Neural cell (in vitro differentiated cells): ENCODE results near the gene CREBBP. TPM values are rescaled to one million over a fixed set of nuclear protein-coding genes. Genes with fewer than 3 reads are reported as not detected.

Experiments used
- H2AFZ ChIP-seq: fragments of 200-600, 300-800 bp; sonication (generic), shearing (Covaris generic); 2 replicates; pipeline ENCODE4 v1.6.0; 2014; ENCODE audit warnings: low read depth, mild to moderate bottlenecking, antibody characterized with exemption, low read length, moderate library complexity
- H3F3A ChIP-seq: fragments of 200-600 bp; shearing (Covaris generic); 2 replicates; pipeline ENCODE4 v1.6.1; 2016; ENCODE audit warnings: mild to moderate bottlenecking, moderate library complexity, mixed read lengths, antibody characterized with exemption, low read length; ENCODE audit not compliant: insufficient read depth, poor library complexity, severe bottlenecking
- H3K27ac ChIP-seq: fragments of 200-600, 300-800 bp; sonication (generic), shearing (Covaris generic); 2 replicates; pipeline ENCODE4 v1.5.1; 2014; ENCODE audit warnings: mild to moderate bottlenecking, low read length, moderate library complexity
- H3K27me3 ChIP-seq: fragments of 300-800, 200-600 bp; sonication (generic), shearing (Covaris generic); 2 replicates; pipeline ENCODE4 v1.6.0; 2014; ENCODE audit warnings: mild to moderate bottlenecking, low read depth, low read length, moderate library complexity; ENCODE audit not compliant: insufficient read depth
- H3K36me3 ChIP-seq: fragments of 300-800, 200-600 bp; sonication (generic), shearing (Covaris generic); 2 replicates; pipeline ENCODE4 v1.5.1; 2014; ENCODE audit warnings: mild to moderate bottlenecking, antibody characterized with exemption, low read length, moderate library complexity; ENCODE audit not compliant: insufficient read depth
- H3K4me2 ChIP-seq: fragments of 300-800, 200-600 bp; sonication (generic), shearing (Covaris generic); 2 replicates; pipeline ENCODE4 v1.6.0; 2014; ENCODE audit warnings: mild to moderate bottlenecking, low read length
- H3K4me3 ChIP-seq: fragments of 300-800, 200-600 bp; sonication (generic), shearing (Covaris generic); 2 replicates; pipeline ENCODE4 v1.5.1; 2014; ENCODE audit warnings: mild to moderate bottlenecking, low read length, moderate library complexity
- H3K79me2 ChIP-seq: fragments of 200-600 bp; shearing (Covaris generic); replicated peaks from 2 replicates; pipeline ENCODE4 v1.6.0; 2014; ENCODE audit warnings: mild to moderate bottlenecking, low read length, moderate library complexity; ENCODE audit not compliant: insufficient read depth
- H3K9ac ChIP-seq: fragments of 300-800, 200-600 bp; sonication (generic), shearing (Covaris generic); 2 replicates; pipeline ENCODE4 v1.6.1; 2016; ENCODE audit warnings: mild to moderate bottlenecking, low read length, mixed read lengths
- H3K9me2 ChIP-seq: fragments of 200-600 bp; shearing (Covaris generic); 2 replicates; pipeline ENCODE4 v1.6.1; 2016; ENCODE audit warnings: mild to moderate bottlenecking, low read length, mixed read lengths; ENCODE audit not compliant: insufficient read depth
- H3K9me3 ChIP-seq: fragments of 200-600, 300-800 bp; sonication (generic), shearing (Covaris generic); 2 replicates; pipeline ENCODE4 v1.6.1; 2016; ENCODE audit warnings: mild to moderate bottlenecking, mixed run types, low read length, moderate library complexity, mixed read lengths
- H4K20me1 ChIP-seq: fragments of 200-600 bp; shearing (Covaris generic); 2 replicates; pipeline ENCODE4 v1.6.1; 2016; ENCODE audit warnings: mild to moderate bottlenecking, mixed run types; ENCODE audit not compliant: insufficient read depth
- EP300 ChIP-seq: fragments of 450-650 bp; conservative IDR thresholded peaks from 2 replicates; pipeline ENCODE4 v1.6.1; 2014; ENCODE audit warnings: antibody characterized with exemption, mild to moderate bottlenecking, moderate library complexity; ENCODE audit not compliant: poor library complexity, severe bottlenecking
- EZH2 ChIP-seq: fragments of 200-600, 300-800 bp; shearing (Covaris generic), sonication (generic); IDR thresholded peaks from 2 replicates; pipeline ENCODE4 v1.6.1; 2014; ENCODE audit warnings: antibody characterized with exemption, low read length, borderline replicate concordance, mild to moderate bottlenecking; ENCODE audit not compliant: insufficient read depth, poor library complexity, severe bottlenecking
- MXI1 ChIP-seq: fragments of 450-650 bp; conservative IDR thresholded peaks from 2 replicates; pipeline ENCODE4 v1.6.1; 2014; ENCODE audit warnings: antibody characterized with exemption, mild to moderate bottlenecking; ENCODE audit not compliant: poor library complexity, severe bottlenecking
- POLR2AphosphoS5 ChIP-seq: IDR thresholded peaks from 2 replicates; pipeline ENCODE4 v1.6.1; 2012
- RAD21 ChIP-seq: fragments of 450-650 bp; conservative IDR thresholded peaks from 2 replicates; pipeline ENCODE4 v1.6.1; 2014; ENCODE audit warnings: antibody characterized with exemption, mild to moderate bottlenecking, moderate library complexity
- SMC3 ChIP-seq: fragments of 450-650 bp; conservative IDR thresholded peaks from 2 replicates; pipeline ENCODE4 v1.6.1; 2014; ENCODE audit warnings: antibody characterized with exemption, mild to moderate bottlenecking, moderate library complexity; ENCODE audit not compliant: poor library complexity
- TAF1 ChIP-seq: IDR thresholded peaks from 2 replicates; pipeline ENCODE4 v1.6.1; 2012; ENCODE audit warnings: low read depth
- polyA plus RNA-seq: library from polyadenylated mRNA; depleted of rRNA; stranded (reverse); fragments of >200 nt; gene quantifications from 2 replicates; pipeline ENCODE4 v1.2.3, GENCODE V29; 2014
- TF ChIP-seq, protein P1 (sequence below): IDR thresholded peaks from 2 replicates; pipeline ENCODE4 v1.6.1; 2012; ENCODE audit warnings: borderline replicate concordance
- TF ChIP-seq, protein P2 (sequence below): fragments of 450-650 bp; IDR thresholded peaks from 2 replicates; pipeline ENCODE4 v1.5.1; 2014; ENCODE audit warnings: antibody characterized with exemption, mild to moderate bottlenecking, moderate library complexity; ENCODE audit not compliant: poor library complexity, severe bottlenecking

CREBBP gene
- polyA plus RNA-seq, 1 donor from 2014 or later, result 3.3 TPM

DNA sequence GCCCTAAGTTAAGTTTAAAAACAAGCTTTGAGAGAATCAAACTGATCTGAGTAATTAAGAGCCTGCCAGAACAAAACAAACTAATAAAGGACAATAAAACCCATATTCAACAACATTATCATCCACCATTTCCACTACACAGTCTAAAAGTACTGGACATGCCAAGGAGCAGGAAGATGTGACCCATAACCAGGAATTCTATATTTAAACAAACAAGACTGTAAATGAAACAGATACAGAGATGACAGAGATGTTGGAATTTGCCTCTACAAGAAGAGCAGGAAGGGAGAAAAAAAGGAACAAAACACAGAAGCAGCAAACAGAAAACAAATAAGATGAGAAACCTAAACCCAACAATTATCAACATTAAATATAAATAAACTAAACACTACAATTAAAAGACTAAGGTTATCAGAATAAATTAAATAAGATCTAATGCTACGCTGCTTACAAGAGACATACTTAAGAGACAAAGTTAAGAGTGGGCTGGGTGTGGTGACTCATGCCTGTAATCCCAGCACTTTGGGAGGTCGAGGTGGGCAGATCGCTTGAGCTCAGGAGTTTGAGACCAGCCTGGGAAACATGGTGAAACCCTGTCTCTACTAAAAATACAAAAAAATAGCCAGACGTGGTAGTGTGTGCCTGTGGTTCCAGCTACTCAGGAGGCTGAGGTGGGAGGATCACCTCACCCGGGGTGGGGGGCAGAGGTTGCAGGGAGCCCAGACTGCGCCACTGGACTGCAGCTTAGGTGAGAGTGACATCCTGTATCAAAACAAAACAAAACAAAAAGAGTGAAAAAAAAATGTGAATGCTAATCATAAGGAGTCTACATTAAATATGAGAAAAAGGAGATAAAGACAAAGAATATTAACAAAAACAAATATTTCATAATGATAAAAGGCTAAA is 50.6 kb downstream of the CREBBP start:
- Histone ChIP-seq H3K27me3 (no peaks in the 10 kb centered on the region), H3K9ac (no peak overlapping the region)

DNA sequence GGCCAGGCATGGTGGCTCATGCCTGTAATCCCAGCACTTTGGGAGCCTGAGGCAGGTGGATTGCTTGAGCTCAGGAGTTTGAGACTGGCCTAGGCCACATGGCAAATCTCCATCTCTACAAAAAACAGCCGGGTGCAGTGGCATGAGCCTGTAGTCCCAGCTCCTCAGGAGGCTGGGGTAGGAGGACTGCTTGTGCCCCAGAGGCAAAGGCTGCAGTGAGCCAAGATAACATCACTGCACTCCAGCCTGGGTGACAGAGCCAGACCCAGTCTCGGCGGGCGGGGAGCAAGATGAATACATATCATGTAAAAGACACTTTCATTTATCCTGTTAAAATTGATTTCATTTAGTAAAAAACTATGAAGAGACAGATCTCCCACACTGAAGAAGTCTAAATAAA is 54.6 kb downstream of the CREBBP start:
- H3K9me3 ChIP-seq, result no peaks in the 10 kb centered on the region
- H3K9me2 ChIP-seq, result no peaks in the 10 kb centered on the region
- no peaks in the 10 kb centered on the region for H3K27me3 ChIP-seq
- peaks cover 94% of the 10 kb centered on the region for H3K79me2 ChIP-seq
- H3K4me3 ChIP-seq, result no peak overlapping the region
- H3K36me3 ChIP-seq, result no peaks in the 10 kb centered on the region
- no peak overlapping the region for H2AFZ ChIP-seq
- H3F3A ChIP-seq, result no peaks in the 10 kb centered on the region
- TF ChIP-seq EZH2 (no peak), TAF1 (no peak), POLR2AphosphoS5 (no peak), EP300 (no peak), RAD21 (no peak), SMC3 (no peak), MXI1 (no peak)
- TF ChIP-seq, protein P1, sequence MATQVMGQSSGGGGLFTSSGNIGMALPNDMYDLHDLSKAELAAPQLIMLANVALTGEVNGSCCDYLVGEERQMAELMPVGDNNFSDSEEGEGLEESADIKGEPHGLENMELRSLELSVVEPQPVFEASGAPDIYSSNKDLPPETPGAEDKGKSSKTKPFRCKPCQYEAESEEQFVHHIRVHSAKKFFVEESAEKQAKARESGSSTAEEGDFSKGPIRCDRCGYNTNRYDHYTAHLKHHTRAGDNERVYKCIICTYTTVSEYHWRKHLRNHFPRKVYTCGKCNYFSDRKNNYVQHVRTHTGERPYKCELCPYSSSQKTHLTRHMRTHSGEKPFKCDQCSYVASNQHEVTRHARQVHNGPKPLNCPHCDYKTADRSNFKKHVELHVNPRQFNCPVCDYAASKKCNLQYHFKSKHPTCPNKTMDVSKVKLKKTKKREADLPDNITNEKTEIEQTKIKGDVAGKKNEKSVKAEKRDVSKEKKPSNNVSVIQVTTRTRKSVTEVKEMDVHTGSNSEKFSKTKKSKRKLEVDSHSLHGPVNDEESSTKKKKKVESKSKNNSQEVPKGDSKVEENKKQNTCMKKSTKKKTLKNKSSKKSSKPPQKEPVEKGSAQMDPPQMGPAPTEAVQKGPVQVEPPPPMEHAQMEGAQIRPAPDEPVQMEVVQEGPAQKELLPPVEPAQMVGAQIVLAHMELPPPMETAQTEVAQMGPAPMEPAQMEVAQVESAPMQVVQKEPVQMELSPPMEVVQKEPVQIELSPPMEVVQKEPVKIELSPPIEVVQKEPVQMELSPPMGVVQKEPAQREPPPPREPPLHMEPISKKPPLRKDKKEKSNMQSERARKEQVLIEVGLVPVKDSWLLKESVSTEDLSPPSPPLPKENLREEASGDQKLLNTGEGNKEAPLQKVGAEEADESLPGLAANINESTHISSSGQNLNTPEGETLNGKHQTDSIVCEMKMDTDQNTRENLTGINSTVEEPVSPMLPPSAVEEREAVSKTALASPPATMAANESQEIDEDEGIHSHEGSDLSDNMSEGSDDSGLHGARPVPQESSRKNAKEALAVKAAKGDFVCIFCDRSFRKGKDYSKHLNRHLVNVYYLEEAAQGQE, result no peak
- TF ChIP-seq, protein P2, sequence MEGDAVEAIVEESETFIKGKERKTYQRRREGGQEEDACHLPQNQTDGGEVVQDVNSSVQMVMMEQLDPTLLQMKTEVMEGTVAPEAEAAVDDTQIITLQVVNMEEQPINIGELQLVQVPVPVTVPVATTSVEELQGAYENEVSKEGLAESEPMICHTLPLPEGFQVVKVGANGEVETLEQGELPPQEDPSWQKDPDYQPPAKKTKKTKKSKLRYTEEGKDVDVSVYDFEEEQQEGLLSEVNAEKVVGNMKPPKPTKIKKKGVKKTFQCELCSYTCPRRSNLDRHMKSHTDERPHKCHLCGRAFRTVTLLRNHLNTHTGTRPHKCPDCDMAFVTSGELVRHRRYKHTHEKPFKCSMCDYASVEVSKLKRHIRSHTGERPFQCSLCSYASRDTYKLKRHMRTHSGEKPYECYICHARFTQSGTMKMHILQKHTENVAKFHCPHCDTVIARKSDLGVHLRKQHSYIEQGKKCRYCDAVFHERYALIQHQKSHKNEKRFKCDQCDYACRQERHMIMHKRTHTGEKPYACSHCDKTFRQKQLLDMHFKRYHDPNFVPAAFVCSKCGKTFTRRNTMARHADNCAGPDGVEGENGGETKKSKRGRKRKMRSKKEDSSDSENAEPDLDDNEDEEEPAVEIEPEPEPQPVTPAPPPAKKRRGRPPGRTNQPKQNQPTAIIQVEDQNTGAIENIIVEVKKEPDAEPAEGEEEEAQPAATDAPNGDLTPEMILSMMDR, result no peak
- no peak overlapping the region for H3K4me2 ChIP-seq
- H3K9ac ChIP-seq, result no peak overlapping the region
- peaks cover 9% of the 10 kb centered on the region for H4K20me1 ChIP-seq
- no peak overlapping the region for H3K27ac ChIP-seq

More for the DNA sequence above, 50.6 kb downstream of the CREBBP start:
- Histone ChIP-seq H2AFZ (no peak overlapping the region), H3K4me2 (no peak overlapping the region), H3F3A (no peaks in the 10 kb centered on the region), H3K9me3 (no peaks in the 10 kb centered on the region), H3K36me3 (no peaks in the 10 kb centered on the region), H4K20me1 (no peaks in the 10 kb centered on the region), H3K9me2 (no peaks in the 10 kb centered on the region), H3K27ac (no peak overlapping the region), H3K79me2 (peaks cover 94% of the 10 kb centered on the region), H3K4me3 (no peak overlapping the region)
- TF ChIP-seq EP300, result no peak
- no peak for TF ChIP-seq RAD21
- no peak for TF ChIP-seq SMC3
- TF ChIP-seq TAF1, result no peak
- TF ChIP-seq POLR2AphosphoS5, result no peak
- no peak for TF ChIP-seq EZH2
- TF ChIP-seq, protein P2, result no peak
- no peak for TF ChIP-seq MXI1
